GM12878 (cell line): ENCODE data around the gene LMTK3. TPM values are rescaled to one million over a fixed set of nuclear protein-coding genes. Genes with fewer than 3 reads are reported as not detected.

ENCODE experiments used
- ATAC-seq: fragments of 200-7000 bp; cut with Tn5 transposase; 3 replicates; pipeline ENCODE4 v1.9.1; 2020; ENCODE audit warnings: mild to moderate bottlenecking, moderate library complexity
- BruUV-seq: library from RNA; stranded (reverse); fragments of 400-500 nt; replicated peaks from 2 replicates; lab custom pipeline; 2021; lab: Mats Ljungman, UMichigan
- CTCF ChIA-PET: fragments of 300-600 bp; sonication (Branson Sonifier 250); formaldehyde crosslinking; extraction: SDS; loops from one replicate; lab custom pipeline; 2021; ENCODE audit warnings: inconsistent platforms; lab: Yijun Ruan, JAX
- POLR2A ChIA-PET: fragments of 350-600 bp; formaldehyde crosslinking; extraction: SDS; loops from one replicate; lab custom pipeline; 2021; ENCODE audit warnings: inconsistent platforms; lab: Charles Lee
- RAD21 ChIA-PET: fragments of 300-600 bp; sonication (Branson Sonifier 250); formaldehyde crosslinking; loops from one replicate; lab custom pipeline; 2023; ENCODE audit warnings: antibody characterized with exemption; ENCODE audit not compliant: unreplicated experiment; lab: Charles Lee
- SMC1A ChIA-PET: fragments of 300-600 bp; sonication (Branson Sonifier 250); formaldehyde crosslinking; loops from one replicate; lab custom pipeline; 2023; ENCODE audit not compliant: unreplicated experiment, uncharacterized antibody; lab: Charles Lee
- DNase-seq: peaks from one replicate; pipeline ENCODE4 v3.0.0-alpha.2; 2011; ENCODE audit warnings: low read depth, low spot score
- FAIRE-seq: peaks from 3 replicates; lab custom pipeline; 2011; peaks lifted over from hg19 to GRCh38; lab: Jason Lieb, UNC
- H2AFZ ChIP-seq: 2 replicates; pipeline ENCODE4 v1.6.0; 2011; ENCODE audit warnings: low read depth, low read length, control low read depth; ENCODE audit not compliant: control insufficient read depth
- H3K27ac ChIP-seq: 2 replicates; pipeline ENCODE4 v1.5.1; 2011; ENCODE audit warnings: control low read depth; ENCODE audit not compliant: control insufficient read depth, insufficient read depth
- H3K27me3 ChIP-seq, 2 experiments: replicated peaks in 1 of 2; 2 replicates each; pipeline versions ENCODE4 v1.6.0 to v1.6.1; 2011; ENCODE audit warnings: low read length in 1 of 2; ENCODE audit not compliant: control insufficient read depth in 2 of 2, insufficient read depth in 2 of 2
- H3K36me3 ChIP-seq, 2 experiments: 2 replicates each; pipeline ENCODE4 v1.5.1; 2011; ENCODE audit warnings: low read length in 1 of 2; ENCODE audit not compliant: control insufficient read depth in 2 of 2, insufficient read depth in 2 of 2
- H3K4me1 ChIP-seq: 2 replicates; pipeline ENCODE4 v1.6.1; 2011; ENCODE audit warnings: mild to moderate bottlenecking, low read length, moderate library complexity, mixed read lengths; ENCODE audit not compliant: control insufficient read depth, insufficient read depth
- H3K4me2 ChIP-seq: 2 replicates; pipeline ENCODE4 v1.6.0; 2011; ENCODE audit warnings: control low read depth; ENCODE audit not compliant: control insufficient read depth, insufficient read depth
- H3K4me3 ChIP-seq: fragments of 200-600 bp; sonication (generic); 2 replicates; pipeline ENCODE4 v1.5.1; 2016
- H3K79me2 ChIP-seq: 2 replicates; pipeline ENCODE4 v1.6.0; 2011; ENCODE audit warnings: low read length; ENCODE audit not compliant: control insufficient read depth, insufficient read depth
- H3K9ac ChIP-seq: 2 replicates; pipeline ENCODE4 v1.8.0; 2011; ENCODE audit warnings: low read length, control low read depth, mixed read lengths; ENCODE audit not compliant: control insufficient read depth, insufficient read depth
- H3K9me3 ChIP-seq: replicated peaks from 3 replicates; pipeline ENCODE4 v1.5.1; 2011; ENCODE audit warnings: mild to moderate bottlenecking, low read length; ENCODE audit not compliant: control insufficient read depth, insufficient read depth
- H4K20me1 ChIP-seq: 2 replicates; pipeline ENCODE4 v1.6.0; 2011; ENCODE audit not compliant: control insufficient read depth, insufficient read depth
- CBX5 ChIP-seq: sonication (generic); IDR thresholded peaks from 2 replicates; pipeline ENCODE4 v1.6.1; 2016; ENCODE audit warnings: low read depth, moderate library complexity, mild to moderate bottlenecking, inconsistent platforms
- CHD2 ChIP-seq: IDR thresholded peaks from 2 replicates; pipeline ENCODE4 v1.6.1; 2011; ENCODE audit warnings: low read depth, low read length, improper control_type of control experiment, borderline replicate concordance
- CREM ChIP-seq: IDR thresholded peaks from 2 replicates; pipeline ENCODE4 v1.6.1; 2014; ENCODE audit warnings: antibody characterized with exemption, low read depth
- CUX1 ChIP-seq: IDR thresholded peaks from 2 replicates; pipeline ENCODE4 v1.6.1; 2012; ENCODE audit warnings: improper control_type of control experiment, low read depth, low read length; ENCODE audit not compliant: insufficient replicate concordance
- EP300 ChIP-seq, 2 experiments: fragments of 150-350 bp in 1 of 2; IDR thresholded peaks; 2 replicates each; pipeline ENCODE4 v1.6.1; 2011 to 2012; ENCODE audit warnings: low read depth in 2 of 2, low read length in 2 of 2, borderline replicate concordance in 1 of 2, improper control_type of control experiment in 1 of 2, inconsistent platforms in 1 of 2; ENCODE audit not compliant: control insufficient read depth in 1 of 2
- PRDM15 ChIP-seq: fragments of 450-650 bp; formaldehyde crosslinking; IDR thresholded peaks from 2 replicates; pipeline ENCODE4 v1.4.0; 2020; ENCODE audit warnings: mild to moderate bottlenecking, moderate library complexity
- RAD21 ChIP-seq: IDR thresholded peaks from 2 replicates; pipeline ENCODE4 v1.6.1; 2011; ENCODE audit warnings: mild to moderate bottlenecking, low read depth, low read length, moderate library complexity; ENCODE audit not compliant: insufficient read depth
- RB1 ChIP-seq: fragments of 450-650 bp; formaldehyde crosslinking; IDR thresholded peaks from 2 replicates; pipeline ENCODE4 v1.6.1; 2017; ENCODE audit warnings: mild to moderate bottlenecking, borderline replicate concordance
- SIX5 ChIP-seq: IDR thresholded peaks from 2 replicates; pipeline ENCODE4 v1.6.1; 2011; ENCODE audit warnings: mild to moderate bottlenecking, low read depth, low read length, moderate library complexity; ENCODE audit not compliant: severe bottlenecking
- SP1 ChIP-seq: IDR thresholded peaks from one replicate; pipeline ENCODE4 v1.6.1; 2011; ENCODE audit warnings: low read depth, low read length
- ZNF217 ChIP-seq: fragments of 450-650 bp; IDR thresholded peaks from 2 replicates; pipeline ENCODE4 v1.6.1; 2017; ENCODE audit warnings: antibody characterized with exemption, mild to moderate bottlenecking
- ZNF274 ChIP-seq: IDR thresholded peaks from one replicate; pipeline ENCODE4 v1.8.0; 2011; ENCODE audit not compliant: insufficient read length, insufficient read depth
- WGBS: methylation state at CpG from one replicate; pipeline ENCODE4 v1.1.6; 2016; ENCODE audit warnings: low lambda C conversion rate; ENCODE audit not compliant: insufficient replicate concordance, insufficient coverage; ENCODE audit errors: missing lambda C conversion rate; 5-methylcytosine and 5-hydroxymethylcytosine counted together
- in situ Hi-C: fragments of 300-500 bp; cut with MboI; formaldehyde crosslinking; loops from 9 replicates; pipeline ENCODE4 v1.14.3; 2018; ENCODE audit warnings: mixed read lengths
- intact Hi-C: fragments of 100-400 bp; cut with micrococcal nuclease; formaldehyde crosslinking; loops from one replicate; pipeline ENCODE4 v1.14.2; 2022; ENCODE audit not compliant: unreplicated experiment
- polyA plus RNA-seq, 11 experiments: library from polyadenylated mRNA; depleted of rRNA in 4 of 11; unstranded in 6 of 11; stranded (reverse) in 5 of 11; fragments of >200 nt; fragmentation: Nextera tagmentation in 4 of 11; fragmentation: Illumina TruSeq in 1 of 11; extraction: Ambion mirVana in 4 of 11; extraction: Trizol in 1 of 11; gene quantifications; 1 replicate in 1 of 11; 2 replicates in 10 of 11; pipeline versions ENCODE4 v1.2.1 to v1.2.3, GENCODE V29; 2011 to 2016; ENCODE audit warnings: inconsistent platforms in 2 of 11, missing spikeins in 2 of 11, low read depth in 1 of 11
- total RNA-seq, 4 experiments: library from RNA; depleted of rRNA in 3 of 4; stranded (reverse); fragments of >200 nt in 3 of 4; fragmentation: Illumina TruSeq in 1 of 4; extraction: Trizol in 1 of 4; gene quantifications; 2 replicates each; pipeline versions ENCODE4 v1.2.1 to v1.2.3, GENCODE V29; 2013 to 2021

The LMTK3 gene
- total and polyA plus RNA-seq, 10 of the 15 experiments (the other 5 are each of a cell fraction or from before 2014, with no cell fraction given), result under 0.01 to 0.28 (median 0.04) TPM; not detected in 3

GRCh38 chr19:48500830-48501493, 10.7 kb downstream of the LMTK3 start (continued):
- no peak for TF ChIP-seq ZNF217
- no peak for TF ChIP-seq CHD2
- TF ChIP-seq RB1, result no peak
- TF ChIP-seq CUX1, result no peak

- in situ Hi-C loops, result no loop called here
- TF ChIP-seq ZNF274, result no peak
- TF ChIP-seq SIX5, result no peak
- no peak for TF ChIP-seq PRDM15
- TF ChIP-seq CREM, result no peak
- TF ChIP-seq EP300 (IDR thresholded peaks at IDR 0.05; ENCODE audit: borderline replicate concordance in 1 of 2, control insufficient read depth in 1 of 2, low read depth in 2 of 2, low read length in 2 of 2), result no peak
- no peak for TF ChIP-seq RAD21
- no peak for TF ChIP-seq SP1
- TF ChIP-seq CBX5, result no peak
- no peak for TF ChIP-seq ZNF217
Measured at GRCh38 chr19:48499316-48500090, 12.1 kb downstream of the LMTK3 start.

More at GRCh38 chr19:48499316-48500090, 12.1 kb downstream of the LMTK3 start:
- no peak for FAIRE-seq
- Histone ChIP-seq H3K9me3 (no peaks in the 10 kb centered on the region), H2AFZ (no peak overlapping the region), H3K4me2 (no peak overlapping the region), H3K4me3 (no peak overlapping the region), H3K9ac (no peak overlapping the region), H4K20me1 (no peaks in the 10 kb centered on the region), H3K27me3 (peaks cover 0 to under 1% of the 10 kb centered on the region in 2 experiments; a peak in 1 of 4 replicates), H3K79me2 (no peaks in the 10 kb centered on the region), H3K4me1 (peaks cover 4% of the 10 kb centered on the region; the same call in 1 of the 2 replicates), H3K36me3 (no peaks in the 10 kb centered on the region), H3K27ac (no peak overlapping the region)
- BruUV-seq, result no TSS peak
- intact Hi-C loops, result no loop called here
- ChIA-PET RAD21 (no interaction called here), SMC1A (no interaction called here), CTCF (no interaction called here), POLR2A (no interaction called here)
- 60% methylated on average over 11 of the region's 44 CpGs for WGBS
- no peak for ATAC-seq
- no peak for DNase-seq
